ENCODE data around the gene PISD.

PISD gene

GRCh38 chr22:31652088-31652487 is 9.9 kb downstream of the PISD start:
- no peak for DNase-seq

DNA sequence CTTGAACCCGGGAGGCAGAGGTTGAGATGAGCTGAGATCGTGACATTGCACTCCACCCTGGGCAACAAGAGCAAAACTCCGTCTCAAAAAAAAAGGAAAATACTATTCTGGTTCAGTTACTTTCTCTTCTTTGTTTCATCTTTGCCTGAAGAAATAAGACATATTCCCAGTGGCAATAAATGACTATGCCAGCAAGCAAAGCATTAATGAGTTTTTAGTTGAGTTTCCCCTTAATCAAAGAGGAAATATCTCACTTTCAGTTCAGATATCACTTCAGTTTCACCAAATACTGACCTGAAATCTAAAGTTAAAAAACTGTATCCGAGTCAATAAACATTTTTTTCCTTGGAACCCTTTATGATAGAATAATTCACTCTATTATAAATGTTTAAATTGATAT is 10.4 kb downstream of the PISD start:
- DNase-seq, result no peak

DNA sequence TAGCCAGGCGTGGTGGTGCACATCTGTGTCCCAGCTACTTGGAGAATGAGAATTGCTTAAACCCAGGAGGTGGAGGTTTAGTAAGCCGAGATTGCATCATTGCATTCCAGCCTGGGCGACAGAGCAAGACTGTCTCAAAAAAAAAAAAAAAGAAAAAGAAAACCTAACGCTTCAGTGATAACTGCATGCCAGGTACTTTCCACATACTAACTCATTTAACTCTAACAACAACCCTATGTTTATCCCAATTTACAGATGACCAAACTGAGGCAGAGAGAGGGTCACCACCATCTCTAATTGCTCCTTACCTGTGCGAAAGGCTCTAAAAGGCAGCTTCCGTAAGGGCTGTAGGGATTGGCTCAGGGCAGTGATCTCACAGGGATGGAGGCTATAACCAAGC is 11.6 kb downstream of the PISD start:
- no peak for DNase-seq

GRCh38 chr22:31647523-31648320 is 14.3 kb downstream of the PISD start:
- no peak for DNase-seq

DNA sequence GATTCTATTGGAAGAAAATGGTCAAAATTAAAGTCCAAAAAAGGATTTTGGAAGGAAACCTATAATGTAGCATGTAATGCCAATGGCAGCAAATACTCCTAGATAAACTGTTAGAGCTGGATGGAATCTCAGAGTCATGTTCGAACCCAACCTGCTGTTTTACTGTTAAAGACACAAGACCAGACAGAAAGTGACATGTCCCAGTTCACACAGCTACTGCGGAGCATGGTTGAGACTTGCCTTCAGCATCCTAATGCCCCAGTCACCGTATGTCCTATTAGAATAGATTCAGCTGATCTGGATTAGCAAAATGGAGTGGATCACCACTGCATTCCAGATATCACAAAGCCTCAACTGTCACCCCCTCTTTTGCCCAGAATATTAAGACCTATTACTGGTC is 14.9 kb downstream of the PISD start:
- DNase-seq, result no peak

DNA sequence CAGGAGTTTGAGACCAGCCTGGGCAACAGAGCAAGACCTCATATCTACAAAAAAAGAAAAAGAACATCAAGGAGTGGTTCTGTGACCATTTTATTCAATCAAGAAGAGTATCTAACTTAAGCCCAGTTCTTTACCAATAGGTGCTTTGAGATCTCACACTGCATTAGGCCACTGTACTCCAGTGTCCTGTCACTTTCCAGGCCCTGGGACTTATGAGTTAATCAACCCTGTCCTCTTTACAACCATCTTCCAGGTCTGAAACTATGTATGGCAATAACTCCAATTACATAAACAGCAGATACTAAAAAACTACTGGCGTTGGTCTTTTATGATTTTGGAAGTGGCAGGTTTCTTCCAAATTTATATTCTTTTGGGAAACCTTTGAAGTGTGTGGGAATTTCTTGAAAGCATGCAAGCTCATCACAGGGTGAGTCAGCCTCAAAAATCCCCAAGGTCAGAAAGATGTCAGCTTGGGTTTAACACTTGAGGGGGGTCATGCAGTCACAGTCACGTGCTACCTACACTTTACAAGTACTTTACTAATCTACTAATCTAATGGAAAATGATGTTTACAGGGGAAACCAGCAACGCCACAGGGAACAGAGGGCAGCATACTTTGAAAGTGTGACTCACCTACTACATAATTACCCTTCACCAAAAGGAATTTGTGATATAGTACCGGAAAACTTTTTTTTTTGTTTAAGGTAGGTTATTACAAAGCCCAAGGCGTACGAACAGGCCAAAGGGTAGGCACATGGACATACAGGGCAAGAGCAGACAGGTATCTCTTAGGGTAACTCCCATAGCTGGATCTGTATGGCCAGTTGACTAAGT is 15.6 kb downstream of the PISD start:
- DNase-seq, result peak; percentile 69

DNA sequence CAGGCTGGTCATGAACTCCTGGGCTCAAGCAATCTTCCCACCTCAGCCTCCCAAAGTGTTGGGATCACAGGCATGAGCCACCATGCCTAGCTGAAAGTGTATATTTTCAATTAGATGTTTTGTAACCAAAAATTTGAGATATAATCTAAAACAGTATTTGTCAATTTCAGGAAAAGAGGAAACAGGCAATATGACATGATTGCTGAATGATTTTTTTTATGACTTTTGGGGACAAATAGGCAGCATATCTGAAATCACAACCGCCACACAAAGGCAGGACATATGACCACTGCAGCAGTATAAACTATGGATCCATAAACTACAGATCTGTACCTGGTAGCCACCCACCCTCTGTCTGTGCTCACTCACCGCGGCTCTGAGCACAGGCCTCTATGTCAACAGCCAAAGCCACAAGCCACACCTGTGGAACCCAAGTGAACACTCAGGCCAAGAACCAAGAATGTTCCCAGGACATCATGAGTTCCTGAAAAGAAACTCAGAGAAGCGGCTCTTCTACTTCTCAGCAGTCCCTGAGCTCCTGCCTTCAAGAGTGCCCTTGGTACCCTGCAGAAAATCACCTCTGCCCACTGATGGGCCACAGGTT is 22.5 kb downstream of the PISD start:
- no peak for DNase-seq

GRCh38 chr22:31637891-31638618 is 24.0 kb downstream of the PISD start:
- DNase-seq, result peak; percentile 43

DNA sequence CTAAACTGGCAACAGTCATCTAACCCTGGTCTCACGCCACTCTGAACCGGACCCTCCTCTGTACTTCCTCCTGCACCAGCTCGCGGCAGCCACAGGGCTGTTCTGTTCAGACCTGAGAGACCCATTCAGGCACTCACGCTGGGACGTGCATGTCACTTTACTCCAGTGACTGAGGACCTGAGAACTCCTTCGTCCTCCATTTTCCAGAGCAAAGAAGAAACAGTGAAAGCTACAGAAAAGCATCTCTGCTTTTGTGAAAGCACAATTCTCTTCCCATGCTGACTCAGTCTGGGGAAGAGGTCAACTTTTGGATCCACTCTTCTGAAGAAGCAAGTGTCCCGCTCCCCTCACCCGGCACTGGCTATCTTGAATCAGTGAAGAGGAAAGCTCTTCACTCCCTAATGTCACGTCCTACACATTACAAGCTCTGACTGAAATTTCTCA is 24.5 kb downstream of the PISD start:
- DNase-seq, result no peak

DNA sequence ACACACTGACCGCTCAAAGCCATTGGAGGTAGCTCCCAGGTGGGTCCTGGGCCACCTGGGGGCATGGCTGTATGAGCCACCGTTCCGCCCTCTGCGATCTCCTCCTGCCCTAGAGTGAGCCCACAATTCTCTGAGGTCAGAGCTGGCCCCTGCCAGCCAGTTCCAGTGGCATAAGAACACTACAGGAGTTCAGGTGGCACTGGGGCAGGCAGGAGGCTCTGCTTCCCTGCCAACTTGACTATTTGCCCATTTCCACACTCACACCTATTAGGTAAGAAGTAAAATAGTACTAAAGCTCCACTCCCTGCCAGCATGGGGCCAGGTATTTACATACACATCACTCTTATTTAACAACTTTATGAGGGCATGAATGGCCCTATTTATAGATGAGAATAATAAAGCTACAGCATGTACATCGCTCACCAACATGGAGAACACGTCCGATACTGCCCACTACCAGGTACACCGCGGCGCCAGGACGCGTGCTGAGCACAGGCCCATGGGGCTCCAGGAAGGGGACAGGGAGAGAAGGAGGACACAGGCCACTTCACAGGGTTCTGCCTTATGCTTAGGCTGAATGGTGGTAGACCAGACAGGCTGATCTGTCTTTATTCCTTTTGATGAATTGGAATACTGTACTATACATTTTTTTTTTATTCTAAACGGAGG is 26.2 kb downstream of the PISD start:
- no peak for DNase-seq

- DNase-seq, result no peak
Observed at GRCh38 chr22:31631436-31631835, 30.6 kb downstream of the PISD start.

DNA sequence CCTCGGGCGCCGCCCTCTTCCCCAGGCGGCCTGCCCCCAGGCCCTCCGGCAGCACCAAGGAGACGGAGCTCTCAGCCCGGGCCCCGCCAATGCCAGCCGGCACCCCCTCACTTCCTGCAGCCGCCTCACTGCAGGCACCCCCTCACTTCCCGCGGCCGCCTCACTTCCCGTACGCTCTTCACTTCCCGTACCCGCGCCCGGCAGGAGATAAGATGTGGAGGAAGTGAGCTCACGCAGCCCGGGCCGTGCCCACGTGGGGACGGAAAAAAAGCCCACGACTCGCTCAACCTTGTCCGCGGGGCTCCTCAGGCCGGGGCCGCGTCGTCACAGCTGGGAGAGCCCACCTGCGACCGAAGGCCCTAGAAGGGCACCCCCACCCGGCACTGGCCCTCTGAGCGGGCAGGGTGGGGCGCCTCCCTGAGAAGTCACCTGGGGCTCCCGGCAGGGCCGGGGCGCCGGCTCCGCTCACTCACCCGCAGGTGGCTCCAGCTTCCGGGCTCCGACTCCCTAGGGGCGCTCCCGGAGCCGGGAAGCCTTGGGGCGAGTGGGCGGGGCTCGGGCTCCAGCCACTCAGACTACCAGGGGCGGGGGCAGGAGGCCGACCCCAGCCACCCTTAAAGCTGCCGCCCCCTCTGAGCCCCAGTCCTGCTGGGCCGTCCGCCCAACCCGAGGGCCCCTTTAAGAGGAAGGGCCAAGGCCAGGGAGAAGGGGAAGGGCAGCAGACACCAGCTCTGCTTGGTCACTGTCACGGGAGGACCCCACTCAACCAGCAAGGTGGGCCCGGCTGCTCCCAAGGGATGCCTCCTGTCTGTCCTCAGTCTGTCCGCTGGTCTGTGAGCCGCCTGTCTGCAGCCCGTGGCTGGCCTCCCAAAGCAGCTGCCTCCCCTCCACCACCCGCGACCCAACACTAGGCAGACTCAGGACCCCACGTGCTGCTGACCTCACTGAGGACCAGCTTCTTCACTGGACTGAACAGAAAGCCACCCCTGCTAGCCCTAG is 31.4 kb downstream of the PISD start:
- DNase-seq, result peak; percentile 91

DNA sequence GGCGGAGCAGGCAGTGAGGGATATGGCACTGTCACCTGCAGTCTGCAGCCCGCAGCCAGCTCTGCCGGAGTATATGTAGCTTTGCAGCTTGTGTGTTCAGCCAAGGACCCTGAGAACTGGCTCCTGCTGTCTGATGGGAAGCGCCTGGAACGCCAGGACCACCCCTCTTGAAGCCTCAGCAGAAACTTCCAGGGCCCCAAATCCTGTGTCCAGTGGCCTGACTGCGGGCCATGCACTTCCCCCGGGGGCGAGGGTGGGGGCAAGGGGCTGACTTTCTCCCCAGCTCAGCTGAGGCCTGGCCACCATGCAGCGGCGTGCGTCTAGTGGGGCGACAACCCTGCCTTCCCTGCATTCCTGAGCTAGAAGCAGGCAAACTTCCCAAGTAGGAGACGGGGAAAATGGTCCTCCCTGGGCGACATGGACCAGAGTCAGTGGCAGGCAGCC is 32.3 kb downstream of the PISD start:
- no peak for DNase-seq

DNA sequence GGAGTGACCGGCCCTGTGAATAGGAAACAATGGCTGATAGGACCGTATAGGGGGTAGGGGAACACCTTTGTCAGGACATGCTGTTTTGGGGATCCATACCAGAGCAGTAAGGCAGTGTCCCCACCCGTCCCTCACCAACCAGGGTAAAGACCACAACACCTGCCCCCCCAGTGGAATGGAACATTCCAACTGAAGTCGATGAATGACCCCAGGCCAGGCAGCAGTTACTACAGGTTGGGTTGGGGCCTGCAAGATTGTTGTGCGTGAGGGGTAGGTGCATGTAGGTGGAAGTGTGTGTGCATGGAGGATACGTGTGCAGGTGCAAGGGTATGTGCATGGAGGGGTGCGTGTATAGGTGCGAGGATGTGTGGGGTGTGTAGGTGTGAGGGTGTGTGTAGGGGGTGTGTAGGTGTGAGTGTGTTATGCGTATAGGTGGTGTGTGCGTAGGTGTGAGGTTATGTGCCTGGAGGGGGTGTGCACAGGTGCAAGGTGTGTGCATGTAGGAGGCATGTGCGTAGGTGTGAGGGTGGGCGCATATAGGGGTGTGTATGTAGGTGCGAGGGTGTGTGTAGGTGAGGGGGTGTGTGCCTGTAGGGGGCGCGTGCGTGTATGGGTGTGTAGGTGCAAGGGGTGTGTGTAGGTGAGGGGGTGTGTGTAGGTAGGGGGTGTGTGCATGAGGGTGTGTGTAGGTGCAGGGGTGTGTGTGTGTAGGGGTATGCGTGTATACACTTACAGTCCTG is 32.9 kb downstream of the PISD start:
- peak; percentile 31 for DNase-seq

DNA sequence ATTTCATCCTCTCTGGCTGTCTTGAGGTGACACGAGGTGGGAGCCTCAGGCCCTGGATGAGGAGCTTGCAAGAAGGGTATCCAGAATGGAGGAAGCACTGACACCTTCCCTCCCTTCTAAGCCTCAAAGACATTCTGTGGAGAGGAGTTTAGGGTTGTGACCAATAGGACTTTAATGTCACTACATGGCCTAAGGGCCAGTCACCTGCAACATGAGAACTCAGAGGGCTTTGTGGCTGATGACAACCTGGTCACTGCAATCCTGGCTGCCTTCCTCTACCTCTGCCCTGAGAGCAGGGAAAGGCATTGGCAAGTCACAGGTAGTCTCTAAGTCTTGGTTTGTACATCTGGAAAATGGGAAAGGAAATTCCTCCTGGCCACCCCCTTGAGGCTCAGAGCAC is 33.7 kb downstream of the PISD start:
- DNase-seq, result no peak

DNA sequence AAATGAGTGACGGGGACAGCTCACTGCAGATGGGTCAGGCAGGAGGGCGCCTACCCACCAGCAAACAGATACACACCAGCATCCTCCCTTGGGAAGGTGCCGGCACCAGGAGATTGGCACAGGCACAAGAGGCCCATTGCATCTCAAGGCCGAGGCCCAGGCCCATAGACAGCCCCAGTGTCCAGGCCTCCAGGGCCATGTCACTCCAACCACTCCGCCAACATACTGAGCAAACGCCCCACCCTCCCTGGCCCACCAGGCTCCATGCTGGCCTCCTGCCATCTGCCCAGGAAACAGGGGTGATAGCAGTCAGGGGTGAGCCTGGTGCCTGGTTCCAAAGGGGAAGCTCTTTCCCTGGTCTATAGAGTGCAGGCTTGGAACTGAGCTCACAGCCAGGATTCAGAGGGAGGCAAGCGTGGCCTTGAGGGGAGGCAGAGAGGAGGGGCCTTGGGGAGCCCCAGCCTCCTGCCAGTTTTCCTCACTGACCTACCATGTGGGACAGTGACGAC is 34.7 kb downstream of the PISD start:
- DNase-seq, result no peak

DNA sequence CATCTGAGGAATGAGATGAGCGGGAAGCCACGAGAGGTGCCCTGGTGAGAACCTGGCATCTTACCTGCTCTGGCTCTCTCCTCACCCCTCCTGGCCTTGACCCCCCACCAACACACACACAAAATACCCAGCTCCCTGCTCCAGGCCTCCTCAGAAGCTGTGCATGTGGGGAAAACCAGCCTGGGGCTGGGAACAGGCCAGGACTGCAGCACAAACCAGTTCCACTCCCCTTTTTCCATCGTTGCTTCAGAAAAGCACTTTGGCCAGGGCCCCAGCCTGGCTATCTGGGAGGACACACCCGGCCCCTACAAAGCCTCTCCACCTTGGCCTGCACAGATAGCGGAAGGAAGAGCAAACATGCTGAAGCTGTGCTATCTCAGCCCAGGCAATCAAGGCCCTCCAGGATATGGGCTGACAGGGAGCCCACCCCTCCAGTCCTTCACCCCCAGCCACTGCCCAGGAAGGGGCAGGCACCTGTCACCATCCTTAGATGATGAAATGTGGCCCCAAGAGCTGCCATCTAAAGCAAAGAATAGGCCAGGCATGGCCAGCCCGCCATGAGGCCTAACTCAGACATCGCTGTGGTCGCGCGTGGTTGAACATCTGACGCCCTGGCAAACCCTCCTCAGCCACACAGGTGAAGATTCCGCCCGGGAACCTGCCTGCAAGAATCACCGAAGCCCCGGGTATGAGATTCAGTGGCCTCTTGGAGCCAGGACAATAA is 35.4 kb downstream of the PISD start:
- no peak for DNase-seq

GRCh38 chr22:31625661-31626426 is 36.2 kb downstream of the PISD start:
- no peak for DNase-seq

DNA sequence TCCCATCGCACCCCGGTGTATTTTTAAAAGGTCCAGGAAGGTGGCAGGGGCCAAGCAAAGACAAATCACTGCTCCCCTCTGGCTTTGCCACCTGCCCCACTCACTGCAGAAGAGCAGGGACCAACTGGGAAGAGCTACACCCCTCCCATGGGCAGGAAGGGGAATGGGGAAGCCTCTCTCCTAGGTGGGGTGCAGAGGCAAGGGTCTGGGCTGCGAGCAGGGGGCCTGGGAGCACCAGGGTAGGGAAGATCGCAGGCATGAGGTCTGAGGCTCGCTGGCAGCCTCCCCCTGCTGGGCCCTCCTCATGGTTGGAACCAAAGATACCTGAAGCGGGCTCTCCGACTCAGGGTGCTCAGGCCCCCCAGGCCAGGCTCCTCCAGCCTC is 36.8 kb downstream of the PISD start:
- no peak for DNase-seq

Data from activated CD4-positive, alpha-beta T cell treated with anti-CD3 and anti-CD28 coated beads, Interleukin-2, amount 50 U/mL, for 16 hours (primary cell).